ENCODE measurements around the gene GNG7.
"Not testable (repeated sequence)": the region's sequence is repeated elsewhere in the genome, so short reads cannot be mapped to it uniquely, and the experiment has no call there.

Gene GNG7

GRCh38 chr19:2616741-2617392, 85.6 kb downstream of the GNG7 start:
- no peak for DNase-seq

DNA sequence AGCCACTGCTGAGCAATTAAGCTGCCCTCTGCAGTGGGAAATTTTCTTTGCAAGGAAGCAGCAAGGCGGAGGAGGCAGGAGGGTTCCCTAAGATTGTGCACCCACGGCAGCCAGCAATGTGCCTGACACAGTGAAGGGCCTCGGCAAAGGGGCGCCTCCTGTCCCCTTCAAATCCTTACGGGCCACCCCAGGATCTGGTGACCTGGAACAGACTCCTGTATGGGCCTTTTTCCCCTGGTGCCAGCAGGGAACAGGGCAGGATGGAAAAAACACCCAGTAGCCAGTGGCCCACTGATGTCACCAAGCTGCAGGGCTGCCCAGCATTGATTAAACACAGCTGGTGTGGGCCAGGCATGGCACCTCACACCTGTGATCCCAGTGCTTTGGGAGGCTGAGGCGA, 86.7 kb downstream of the GNG7 start:
- DNase-seq = no peak

DNA sequence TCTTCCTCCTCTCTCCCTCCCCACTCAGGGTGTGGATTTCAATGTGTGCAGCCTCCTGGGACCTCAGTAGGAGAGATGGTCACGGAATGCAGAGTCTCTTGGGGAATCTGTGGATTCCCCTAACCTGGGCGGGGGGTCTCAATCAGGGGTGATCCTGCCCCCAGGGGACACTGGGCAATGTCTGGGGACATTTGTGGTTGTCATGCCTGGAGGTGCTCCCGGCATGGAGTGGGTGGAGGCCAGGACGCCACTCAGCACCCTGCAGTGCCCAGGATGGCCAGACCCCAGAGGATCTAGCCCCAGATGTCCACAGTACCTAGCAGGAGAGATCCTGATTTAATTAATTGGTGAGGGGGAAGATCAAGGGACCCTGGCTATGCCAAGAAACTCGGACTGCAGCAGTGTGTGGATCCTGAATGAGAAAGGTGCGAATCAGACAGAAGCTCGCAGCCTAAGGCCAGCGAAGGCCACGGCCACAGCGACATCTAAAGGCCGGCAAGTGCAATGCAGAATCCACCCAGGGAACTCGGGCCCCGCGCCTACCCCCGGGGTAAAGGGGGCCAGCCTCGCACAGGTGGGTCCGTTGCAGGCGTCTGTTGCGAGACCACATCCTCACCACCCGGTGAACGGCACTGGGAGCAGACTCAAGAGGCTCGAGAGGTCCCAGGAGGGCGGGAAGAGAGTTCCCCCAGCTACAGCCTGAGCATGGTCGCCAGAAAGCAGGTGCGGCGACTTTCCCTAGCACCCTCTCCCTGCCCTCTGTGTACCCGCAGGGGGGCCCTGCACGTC, 88.8 kb downstream of the GNG7 start:
- no peak for DNase-seq

DNA sequence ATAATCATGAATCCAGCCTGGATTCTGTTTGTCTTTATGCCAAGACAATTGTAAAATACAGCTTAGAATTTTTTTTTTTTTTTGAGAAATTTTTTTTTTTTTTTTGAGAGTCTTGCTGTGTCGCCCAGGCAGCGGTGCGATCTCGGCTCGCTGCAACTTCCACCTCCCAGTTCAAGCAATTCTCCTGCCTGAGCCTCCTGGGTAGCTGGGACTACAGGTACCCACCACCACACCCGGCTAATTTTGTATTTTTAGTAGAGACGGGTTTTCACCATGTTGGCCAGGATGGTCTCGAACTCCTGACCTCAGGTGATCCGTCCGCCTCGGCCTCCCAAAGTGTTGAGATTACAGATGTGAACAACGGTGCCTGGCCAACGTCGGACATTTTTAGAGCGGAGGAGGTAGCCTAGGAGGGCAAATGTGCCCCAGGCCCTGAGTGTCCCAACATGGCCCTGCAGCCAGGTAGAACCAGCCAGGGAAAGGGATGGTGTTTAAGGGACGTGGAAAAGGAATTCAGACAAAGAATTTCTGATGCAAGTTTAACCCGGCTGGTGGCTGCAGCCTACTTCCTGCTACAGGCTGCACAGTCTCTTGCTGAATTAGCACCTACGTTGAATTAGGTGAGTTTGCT, 89.8 kb downstream of the GNG7 start:
- DNase-seq = no peak

DNA sequence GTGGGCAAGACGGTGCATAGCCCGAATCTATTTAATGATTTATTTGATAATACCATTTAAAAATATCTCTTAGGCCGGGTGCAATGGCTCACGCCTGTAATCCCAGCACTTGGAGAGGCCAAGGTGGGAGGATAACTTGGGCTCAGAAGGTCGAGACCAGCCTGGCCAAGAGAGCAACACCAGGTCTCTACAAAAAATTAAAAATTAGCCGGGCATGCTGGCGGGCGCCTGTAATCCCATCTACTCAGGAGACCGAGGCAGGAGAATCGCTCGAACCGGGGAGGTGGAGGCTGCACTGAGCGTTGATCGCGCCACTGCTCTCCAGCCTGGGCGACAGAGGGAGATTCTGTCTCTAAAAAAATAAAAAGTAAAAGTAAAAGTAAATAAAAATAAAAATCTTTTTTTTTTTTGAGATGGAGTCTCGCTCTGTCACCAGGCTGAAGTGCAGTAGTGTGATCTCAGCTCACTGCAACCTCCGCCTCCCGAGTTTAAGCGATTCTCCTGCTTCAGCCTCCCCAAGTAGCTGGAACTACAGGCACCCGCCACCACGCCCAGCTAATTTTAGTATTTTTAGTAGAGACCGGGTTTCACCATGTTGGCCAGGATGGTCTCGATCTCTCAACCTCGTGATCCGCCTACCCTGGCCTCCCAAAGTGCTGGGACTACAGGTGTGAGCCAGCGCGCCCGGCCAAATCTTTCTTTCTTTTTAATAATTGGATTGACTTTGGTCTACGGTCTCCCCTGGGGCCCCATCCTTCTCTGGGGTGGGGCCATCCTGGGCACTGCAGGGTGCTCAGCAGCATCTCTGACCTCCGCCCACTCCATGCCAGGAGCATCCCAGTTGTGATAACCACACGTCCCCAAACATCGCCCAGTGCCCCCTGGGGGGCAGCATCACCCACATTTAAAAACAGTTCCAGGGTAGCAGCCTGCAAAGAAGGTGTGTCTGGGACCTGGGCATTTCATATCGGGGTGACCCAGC, 90.7 kb downstream of the GNG7 start:
- DNase-seq = no peak

GRCh38 chr19:2610637-2611482, 91.6 kb downstream of the GNG7 start:
- DNase-seq = no peak

DNA sequence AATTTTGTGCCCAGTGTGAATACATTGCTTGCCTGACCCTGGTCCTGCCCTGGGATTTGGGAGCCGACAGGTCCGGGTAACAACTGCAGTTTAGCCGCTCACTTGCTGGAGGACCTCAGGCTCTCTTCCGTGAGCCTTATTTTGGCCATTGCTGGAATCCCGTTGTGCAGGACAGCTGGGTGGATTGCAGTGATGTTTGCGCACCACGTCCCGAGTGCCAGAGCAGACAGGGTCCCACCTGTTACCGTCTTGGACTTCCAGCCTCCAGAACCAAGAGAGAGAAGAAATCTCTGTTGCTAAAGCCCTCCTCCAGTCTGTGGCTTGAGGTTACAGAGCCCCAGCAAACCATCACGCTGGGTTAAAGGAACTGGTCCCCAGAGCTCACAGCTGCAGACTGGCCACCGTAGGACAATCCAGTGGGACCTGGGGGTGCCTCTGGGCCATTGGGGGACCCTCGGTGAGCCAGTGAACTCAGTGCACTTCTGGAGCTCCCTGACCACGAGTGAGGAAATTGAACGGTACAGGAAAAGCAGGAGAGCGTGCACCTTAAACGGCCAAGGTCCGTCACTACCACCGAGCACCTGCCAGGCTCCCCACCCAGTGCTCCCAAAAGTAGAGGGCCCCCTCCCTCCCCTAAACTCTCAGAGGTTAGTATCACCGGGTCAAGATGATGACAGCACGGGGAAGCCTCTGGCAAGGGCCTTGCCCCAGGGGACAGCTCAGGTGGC, 92.9 kb downstream of the GNG7 start:
- DNase-seq = no peak

- DNase-seq = not testable (repeated sequence)
Observed at GRCh38 chr19:2609034-2609388, 93.5 kb downstream of the GNG7 start.

DNA sequence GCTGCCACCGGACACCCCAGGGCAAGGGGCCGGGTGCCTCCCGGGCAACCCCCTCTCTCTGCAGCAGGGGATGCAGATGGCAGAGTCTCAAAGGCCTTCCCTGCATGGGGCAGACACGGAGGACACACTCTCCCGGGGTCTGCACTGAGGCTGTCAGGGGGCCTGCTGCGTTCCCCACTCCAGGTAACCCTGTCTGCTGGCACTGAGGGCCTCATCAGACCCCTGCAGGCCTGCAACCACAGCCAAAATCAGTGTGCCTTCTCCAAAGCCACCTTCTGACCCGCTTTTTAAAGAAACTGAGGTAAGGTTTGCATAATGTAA, 93.9 kb downstream of the GNG7 start:
- no peak for DNase-seq

DNA sequence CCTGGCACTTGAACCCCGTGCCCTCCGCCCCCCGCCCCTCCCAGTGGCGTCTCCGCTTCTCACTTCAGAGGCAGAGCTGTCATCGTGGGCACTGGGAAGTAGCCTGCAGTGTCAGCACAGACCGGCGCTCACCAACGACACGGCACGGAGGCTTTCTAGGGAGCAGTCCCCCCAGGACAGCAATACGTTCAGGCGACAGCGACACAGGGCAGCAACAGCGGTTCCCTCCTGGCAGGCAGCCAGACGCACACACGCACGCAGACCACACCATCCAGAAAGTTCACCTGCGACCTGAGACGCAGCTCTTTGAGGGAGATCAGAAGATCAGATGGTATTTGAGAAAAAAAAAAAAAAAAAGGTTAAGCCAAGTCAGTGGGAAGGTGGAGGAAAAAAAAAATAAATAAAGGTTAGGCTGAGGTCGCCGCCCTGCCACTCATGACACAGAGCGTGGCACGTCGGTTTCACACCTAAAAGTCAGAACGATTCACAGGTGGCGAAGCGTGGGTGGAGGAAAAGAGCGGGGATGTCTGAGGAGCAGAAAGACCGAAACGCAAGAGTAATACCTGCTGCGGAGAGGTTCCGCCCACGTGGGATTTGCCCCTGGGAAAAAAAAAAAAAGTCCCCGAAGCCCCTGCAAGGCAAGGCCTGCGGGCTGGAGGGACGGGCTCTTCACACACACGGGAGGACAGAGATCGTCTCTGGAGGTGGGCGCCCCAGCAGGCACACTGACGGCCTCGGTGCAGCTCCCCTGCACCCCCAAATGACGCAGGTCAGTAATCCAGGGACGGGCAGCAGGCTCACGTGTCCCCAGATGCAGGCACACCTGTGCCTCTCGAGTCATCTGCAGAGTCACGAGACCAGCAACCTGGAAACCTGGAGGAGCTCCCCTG, 94.5 kb downstream of the GNG7 start:
- DNase-seq = no peak

- DNase-seq = not testable (repeated sequence)
Observed at GRCh38 chr19:2606774-2607173, 95.7 kb downstream of the GNG7 start.

DNA sequence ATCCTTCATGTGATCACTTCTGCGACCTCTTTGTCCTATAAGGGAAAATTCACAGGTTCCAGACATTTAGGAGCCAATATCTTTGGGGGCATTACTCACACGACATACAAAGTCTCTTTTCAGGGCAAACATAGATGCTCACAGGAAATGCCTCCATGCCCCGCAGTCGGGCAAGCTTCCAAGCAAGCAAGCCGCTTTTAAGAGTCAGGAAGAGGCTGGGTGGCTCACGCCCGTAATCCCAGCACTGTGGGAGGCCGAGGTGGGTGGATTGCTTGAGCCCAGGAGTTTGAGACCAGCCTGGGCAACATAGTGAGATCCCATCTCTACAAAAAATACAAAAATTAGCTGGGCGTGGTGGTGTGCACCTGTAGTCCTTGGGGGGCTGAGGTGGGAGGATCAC, 96.6 kb downstream of the GNG7 start:
- not testable (repeated sequence) for DNase-seq

GRCh38 chr19:2604747-2605329, 97.7 kb downstream of the GNG7 start:
- DNase-seq = no peak

- DNase-seq = no peak
Observed at GRCh38 chr19:2603334-2603733, 99.2 kb downstream of the GNG7 start.

GRCh38 chr19:2602391-2603181, 99.9 kb downstream of the GNG7 start:
- DNase-seq = no peak

- no peak for DNase-seq
Observed at GRCh38 chr19:2600914-2601870, 101.3 kb downstream of the GNG7 start.

- no peak for DNase-seq
Observed at GRCh38 chr19:2594319-2594718, 108.2 kb downstream of the GNG7 start.

DNA sequence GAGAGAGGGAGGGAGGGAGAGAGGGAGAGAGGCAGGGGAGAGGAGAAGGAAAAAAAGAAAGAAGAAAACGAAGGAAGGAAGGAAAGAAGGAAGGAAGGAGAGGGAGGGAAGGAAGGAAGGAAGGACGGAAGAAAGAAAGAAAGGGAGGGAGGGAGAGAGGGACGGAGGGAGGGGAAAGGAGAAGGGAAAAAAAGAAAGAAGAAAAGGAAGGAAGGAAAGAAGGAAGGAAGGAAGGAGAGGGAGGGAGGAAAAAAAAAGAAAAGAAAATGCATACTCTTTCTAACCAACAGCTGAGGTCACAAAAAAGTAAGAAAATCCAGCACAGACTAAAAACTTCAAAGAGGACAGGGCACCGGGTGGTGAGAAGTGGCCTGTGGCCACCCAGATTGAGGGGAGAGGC, 109.7 kb downstream of the GNG7 start:
- DNase-seq = no peak

Data from NCI-H2081 treated with DMSO at 0.1 percent for 48 hours (cell line).